Activated CD8-positive, alpha-beta memory T cell treated with anti-CD3 and anti-CD28 coated beads, Interleukin-2, amount 50 U/mL, for 48 hours (primary cell): ENCODE measurements around the gene LCN10.

Experiments used
- DNase-seq: peaks from one replicate; pipeline ENCODE4 v3.0.0-alpha.2; 2020

Gene LCN10

DNA sequence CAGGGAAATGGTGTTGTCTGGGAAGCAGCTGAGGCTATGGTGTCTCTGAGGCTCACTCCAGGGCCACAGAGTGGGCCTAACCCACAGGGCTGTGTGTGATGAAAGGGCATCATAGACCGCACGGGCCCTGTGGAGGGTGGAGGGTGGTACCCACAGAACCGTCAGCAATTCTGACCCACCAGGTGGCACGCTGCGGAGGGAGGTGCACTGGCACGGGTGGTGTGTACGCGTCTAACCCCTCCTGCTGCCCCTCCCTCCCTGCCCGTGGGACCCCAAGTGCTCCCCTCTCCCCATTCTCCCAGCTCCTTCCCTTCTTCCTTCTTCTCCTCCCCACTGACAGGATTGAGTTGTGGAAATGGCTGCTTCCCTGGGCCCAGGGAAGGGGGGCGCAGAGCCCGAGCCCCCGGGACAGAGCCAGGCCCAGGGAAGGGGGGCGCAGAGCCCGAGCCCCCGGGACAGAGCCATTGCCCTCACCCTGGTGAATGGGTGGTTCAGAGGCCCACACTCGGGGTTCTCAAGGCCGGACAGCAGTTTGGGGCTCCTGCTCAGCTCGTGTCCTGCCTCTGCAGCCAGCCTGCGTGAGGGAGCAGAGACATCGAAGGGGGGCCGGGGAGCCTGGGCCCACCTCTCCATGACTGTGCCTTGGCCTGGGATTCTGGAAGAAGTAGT is 6.8 kb downstream of the LCN10 start:
- DNase-seq = no peak

DNA sequence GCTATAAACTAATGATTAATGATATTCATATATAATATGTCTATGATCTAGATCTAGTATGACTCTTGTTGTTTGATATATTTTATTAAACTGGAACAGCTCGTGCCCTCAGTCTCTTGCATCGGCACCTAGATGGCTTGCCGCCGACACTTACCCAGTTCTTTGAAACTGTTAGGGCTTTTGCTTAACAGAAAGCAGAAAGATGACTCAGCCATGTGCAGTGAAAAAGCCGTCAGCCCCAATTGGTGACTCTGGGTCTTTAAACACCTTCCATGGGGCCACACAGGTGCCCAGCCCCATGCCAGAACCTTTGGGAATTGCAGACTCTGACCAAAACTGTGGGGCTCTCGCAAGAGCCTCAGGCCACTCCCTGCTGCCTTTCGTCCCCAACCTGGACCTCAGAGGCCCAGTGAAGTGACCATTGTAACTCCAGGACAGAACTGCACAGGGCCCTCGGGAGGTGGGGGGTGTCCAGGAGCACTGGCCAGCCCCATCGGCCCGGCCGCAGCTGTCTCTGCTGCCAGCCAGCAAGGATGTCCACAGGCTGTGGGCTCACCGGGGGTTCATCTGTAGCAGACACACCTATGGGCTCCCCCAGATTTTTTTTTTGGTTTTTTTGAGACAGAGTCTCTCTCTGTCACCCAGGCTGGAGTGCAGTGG is 7.8 kb downstream of the LCN10 start:
- DNase-seq = no peak

DNA sequence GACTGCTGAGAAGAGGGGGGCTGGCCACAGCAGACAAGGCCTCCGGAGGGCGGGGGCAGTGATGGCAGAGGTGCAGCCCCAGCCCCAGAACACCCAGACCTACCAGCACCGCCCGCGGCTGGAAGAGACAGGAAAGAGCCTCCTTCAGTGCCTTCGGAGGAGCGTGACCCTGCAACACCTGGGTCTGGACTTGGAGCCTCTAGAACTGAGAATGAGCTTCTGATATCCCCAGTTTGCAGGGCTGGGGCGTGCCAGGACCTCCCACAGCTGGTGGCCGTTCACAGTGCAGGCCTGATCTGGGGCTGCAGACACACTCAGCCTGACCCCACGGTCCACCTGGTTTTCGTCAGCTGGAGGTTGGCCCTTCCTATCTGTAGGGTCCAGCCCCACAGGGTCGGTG is 9.1 kb downstream of the LCN10 start:
- no peak for DNase-seq

DNA sequence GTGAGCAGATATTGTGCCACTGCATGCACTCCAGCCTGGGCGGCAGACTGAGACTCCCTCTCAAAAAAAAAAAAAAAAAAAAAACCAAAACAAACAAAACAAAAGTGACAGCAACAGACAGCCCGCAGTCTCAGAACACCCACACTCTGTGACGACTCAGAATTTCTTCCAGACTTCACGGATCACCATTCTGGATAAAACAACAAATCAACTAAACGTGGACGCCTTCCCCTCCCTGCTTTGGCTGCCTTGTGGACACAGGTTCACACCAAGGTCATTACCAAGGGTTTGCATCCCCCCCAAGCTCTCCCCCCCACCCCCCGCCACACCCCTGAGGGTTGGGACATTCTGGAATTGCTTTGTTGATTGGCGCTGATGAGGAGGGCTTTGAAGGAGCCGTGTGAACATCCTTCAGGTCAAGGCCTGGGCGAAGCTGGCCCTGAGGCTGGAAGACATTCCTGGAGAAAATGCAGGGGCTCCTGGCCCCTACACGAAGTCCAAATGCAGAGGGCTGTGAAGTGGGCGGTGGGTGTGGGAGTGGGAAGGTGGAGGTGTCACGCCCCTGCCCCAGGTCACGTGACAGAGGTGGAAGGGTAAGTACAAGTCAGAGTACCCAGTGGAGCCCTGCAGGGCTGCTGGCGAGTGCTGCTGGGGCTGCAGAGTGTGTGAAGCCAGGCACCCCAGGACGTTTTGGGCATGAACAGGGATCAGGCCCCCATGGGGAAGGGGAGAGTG is 10.1 kb downstream of the LCN10 start:
- no peak for DNase-seq

DNA sequence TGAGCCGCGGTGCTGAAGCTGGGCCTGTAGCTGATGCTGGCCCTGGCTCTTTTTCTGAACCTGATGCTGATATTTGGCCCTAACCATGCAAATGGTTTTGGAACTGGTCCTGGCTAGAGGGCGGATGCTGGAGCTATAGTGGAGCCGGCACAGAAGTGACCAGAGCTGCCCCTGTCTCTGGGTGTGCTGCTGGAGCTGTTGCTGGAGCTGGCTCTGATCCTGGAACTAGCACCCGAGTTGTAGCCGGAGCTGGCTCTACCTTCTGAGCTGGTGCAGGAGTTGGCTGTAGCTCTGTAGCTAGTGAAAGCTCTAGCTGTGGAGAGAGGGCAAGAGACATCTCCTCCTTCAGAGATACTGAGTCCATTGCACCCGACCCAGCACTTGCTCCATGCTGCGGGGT is 12.8 kb downstream of the LCN10 start:
- no peak for DNase-seq

DNA sequence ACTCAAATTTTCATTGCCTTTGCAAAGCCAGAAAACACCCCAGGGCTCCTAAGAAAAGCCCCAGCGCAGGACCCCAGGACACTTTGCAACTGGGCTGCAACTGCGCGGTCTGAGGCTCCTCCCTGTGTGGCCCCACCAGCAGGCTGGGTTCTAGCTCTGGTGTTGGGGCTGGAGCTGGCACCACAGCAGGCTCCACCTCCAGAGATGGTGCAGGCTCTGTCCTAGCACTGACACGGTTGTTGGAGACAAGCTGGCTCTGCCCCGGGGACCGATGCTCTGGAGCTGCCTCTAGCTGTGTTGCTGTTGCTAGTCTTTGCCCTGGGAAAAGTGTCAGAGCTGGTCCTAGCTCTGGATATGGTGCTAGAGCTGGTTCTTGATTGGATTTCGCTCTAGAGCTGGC is 13.6 kb downstream of the LCN10 start:
- no peak for DNase-seq

DNA sequence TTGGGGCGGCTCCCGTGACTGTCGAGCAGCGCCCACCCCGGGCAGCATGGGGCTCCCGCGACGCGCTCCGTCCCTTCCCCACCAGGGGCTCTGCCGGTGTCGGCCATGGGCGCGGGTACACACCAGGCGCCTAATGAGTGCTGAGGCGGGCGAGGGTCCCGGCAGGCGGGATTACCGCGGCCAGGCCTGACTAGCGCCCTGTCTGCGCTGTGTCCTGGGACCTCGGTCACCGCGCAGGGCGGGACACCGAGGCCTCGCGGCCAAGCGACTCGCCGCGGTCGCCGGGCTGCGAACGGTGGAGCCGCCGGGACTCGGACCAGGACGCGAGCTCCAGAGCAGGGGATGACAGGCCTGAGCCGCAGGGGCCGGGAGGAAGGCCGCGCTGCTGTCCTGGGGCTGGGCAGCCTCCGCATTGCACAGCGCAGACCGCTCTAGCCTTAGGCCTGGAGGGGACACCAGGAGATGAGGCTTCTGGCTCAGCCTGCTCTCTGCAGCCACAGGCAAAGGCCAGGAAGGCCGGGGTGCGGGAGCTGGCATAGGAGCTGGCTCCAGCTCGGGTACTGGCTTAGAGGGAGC is 14.1 kb downstream of the LCN10 start:
- no peak for DNase-seq

DNA sequence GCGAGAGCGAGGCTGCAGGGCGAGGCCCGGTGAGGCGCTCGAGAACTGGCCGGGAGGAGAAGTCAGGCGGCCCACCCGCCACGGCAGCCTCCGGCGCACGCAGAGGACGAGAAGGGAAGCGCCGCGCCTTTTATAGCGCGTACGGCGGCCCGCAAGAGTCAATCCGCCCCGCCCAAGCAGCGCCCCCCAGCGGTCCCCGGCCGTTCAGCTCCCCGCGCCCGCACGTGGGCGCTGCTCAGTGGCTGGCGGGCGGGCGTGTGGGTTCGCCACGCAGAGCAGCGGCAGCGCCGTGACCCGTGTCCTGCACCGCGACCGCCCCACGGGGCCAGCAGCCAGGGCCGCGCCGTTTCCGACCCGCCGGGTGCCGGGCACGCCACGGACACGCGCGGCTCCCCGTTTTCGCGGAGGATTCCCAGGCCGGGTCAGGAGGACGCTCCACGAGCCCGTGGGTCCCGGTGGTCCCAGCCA is 14.6 kb downstream of the LCN10 start:
- peak; percentile 99 for DNase-seq

DNA sequence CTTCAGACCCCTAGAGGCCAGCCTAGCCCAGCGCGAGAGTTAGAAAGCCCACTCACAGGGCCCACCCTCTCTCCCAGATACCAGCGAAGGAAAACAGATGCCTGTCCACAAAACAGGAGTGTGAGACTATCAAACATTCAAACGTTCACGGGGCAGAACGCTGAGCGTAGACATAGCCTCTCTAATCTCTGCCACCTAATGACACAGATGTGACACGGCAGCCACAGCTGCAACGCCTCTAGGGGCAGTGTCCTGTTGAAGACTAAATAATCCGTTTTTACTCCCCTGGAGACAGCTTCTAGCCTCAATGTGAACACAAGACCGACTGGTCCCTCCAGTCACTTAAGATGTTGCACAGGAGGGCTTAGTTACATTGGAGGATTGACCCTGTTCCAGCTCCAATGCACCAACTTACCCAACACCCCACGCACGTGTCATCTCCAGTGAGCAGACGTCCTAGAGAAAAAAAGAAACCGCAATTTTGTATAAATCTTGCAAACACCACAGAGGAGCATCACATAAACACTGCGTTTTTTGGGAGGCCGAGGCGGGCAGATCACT is 16.0 kb downstream of the LCN10 start:
- DNase-seq = no peak

DNA sequence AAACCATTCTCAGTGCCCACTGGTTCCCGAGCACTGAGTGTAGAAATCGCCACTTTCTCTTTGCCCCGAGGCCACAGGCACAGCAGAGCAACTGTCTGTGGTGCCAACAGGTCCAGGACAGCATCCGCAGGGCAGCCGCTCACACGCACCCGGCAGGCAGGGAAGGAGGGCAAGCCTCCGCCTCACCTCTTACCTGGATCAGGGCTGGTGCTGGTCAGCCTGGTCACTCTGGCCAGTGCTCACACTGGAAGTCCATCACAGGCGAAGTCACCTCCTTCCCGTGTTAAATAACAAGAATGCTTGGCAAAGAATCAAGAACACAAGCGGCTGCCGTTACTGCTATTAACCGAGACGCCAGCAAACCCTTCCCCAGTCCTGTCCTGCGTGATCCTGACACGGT is 16.6 kb downstream of the LCN10 start:
- no peak for DNase-seq

DNA sequence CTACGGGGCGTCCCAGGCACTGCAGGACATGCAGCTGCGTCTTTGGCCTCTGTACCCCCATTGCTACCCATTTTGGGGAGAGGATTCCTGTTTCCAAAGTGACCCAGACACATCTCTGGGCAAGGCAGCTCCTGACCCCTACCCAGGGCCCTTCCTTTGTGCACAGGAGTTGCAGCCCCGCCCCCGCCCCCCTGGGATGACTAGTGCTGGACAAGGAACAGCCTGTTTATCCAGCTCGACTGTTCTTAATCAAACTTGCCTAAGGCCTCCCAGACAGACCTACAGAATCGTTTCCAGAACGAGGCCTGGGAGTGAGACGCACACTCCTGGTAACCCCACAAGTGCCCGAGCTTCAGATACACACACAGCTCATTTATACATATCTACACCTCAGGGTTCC is 17.1 kb downstream of the LCN10 start:
- DNase-seq = no peak

DNA sequence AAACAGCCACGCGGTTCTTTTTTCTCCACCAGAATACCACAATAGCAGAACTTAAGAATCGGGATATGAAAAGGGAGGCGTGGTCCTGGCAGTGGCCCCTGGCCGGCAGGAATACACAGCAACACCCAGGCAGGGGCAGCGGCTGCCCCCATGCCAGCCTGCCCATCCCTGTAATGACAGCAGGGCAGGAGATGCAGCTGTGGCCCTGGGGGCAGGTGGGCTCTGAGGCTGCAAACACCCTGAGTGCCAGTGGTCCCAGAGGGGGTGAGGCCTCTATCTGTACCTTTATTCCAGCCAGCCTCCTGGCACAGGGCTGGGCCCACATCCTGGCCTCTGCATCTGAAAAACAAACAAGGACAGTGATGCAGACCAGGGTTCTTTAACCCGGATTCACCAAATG is 18.0 kb downstream of the LCN10 start:
- no peak for DNase-seq

DNA sequence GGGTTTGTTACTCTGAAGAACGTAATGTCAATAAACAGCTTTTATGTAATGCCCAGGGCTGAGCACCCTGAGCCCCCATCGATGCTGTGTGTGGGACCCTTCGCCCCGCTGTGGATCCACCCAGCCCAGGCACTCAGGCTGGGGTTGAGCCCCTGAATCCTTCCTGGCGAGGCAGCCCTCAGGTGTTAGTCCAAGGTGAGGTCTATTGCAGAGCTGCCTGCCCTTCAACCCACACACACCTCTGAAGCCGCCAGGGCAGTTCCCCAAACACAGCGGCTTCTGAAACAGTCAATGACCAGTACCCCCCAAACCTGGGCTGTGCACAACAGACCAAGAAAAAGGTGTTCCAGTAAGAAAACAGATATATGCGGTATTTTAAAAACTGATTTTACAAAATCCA is 18.8 kb downstream of the LCN10 start:
- DNase-seq = no peak

DNA sequence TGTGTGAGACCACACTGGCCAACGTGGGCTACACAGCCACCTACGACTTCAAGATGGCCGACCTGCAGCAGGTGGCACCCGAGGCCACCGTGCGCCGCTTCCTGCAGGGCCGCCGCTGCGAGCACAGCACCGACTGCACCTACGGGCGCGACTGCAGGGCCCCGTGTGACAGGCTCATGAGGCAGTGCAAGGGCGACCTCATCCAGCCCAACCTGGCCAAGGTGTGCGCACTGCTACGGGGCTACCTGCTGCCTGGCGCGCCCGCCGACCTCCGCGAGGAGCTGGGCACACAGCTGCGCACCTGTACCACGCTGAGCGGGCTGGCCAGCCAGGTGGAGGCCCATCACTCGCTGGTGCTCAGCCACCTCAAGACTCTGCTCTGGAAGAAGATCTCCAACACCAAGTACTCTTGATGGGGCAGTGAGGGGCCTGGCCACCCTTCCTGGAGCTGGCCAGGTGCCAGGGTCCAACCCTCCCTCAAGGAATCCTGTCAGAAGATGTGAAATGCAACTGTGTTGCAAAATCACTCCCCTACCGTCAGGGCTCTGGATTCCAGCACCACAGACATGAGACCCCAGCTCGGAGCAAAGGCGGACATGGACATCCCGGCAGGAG is 19.3 kb downstream of the LCN10 start:
- peak; percentile 70 for DNase-seq

DNA sequence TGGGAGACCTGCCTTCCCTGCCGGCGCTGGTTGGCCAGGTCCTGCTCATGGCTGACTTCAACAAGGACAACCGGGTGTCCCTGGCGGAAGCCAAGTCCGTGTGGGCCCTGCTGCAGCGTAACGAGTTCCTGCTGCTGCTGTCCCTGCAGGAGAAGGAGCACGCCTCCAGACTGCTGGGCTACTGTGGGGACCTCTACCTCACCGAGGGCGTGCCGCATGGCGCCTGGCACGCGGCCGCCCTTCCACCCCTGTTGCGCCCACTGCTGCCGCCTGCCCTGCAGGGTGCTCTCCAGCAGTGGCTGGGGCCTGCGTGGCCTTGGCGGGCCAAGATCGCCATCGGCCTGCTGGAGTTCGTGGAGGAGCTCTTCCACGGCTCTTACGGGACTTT is 19.8 kb downstream of the LCN10 start:
- peak; percentile 74 for DNase-seq

DNA sequence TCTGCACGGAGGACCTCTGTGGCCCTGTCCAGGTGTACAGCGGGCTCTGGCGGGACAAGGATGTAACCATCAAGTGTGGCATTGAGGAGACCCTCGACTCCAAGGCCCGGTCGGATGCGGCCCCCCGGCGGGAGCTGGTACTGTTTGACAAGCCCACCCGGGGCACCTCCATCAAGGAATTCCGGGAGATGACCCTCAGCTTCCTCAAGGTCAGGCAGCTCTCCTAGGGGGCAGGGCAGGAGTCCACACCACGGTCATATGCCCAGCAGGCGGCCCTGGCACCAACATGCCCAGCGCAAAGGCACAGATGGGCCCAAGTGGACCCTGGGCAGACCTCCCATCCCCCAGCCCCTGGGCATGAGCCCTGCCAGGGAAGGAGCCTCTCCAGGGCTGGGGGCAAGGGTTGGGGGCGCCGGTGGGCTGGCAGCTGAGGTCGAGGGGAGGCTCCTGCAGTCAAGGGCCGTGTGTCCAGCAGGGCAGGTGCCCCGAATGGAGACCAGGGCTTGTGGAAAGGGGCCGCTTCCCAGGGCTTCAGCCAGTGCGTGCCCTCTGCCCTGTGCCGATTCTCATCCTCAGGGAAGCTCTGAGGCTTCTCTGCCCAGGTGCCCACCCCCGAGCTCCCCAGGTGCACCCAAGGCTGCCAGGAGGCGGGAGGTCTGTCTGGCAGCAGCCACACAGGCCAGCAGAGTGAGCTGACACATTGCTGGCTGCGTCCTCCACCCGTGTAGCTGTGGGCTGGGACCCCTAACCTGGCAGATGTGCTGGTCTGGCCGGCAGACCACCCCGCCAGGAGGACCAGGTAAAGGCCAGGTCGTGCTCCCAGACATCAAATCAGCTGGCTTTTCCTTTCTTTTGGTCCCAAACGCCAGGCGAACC is 20.4 kb downstream of the LCN10 start:
- no peak for DNase-seq

DNA sequence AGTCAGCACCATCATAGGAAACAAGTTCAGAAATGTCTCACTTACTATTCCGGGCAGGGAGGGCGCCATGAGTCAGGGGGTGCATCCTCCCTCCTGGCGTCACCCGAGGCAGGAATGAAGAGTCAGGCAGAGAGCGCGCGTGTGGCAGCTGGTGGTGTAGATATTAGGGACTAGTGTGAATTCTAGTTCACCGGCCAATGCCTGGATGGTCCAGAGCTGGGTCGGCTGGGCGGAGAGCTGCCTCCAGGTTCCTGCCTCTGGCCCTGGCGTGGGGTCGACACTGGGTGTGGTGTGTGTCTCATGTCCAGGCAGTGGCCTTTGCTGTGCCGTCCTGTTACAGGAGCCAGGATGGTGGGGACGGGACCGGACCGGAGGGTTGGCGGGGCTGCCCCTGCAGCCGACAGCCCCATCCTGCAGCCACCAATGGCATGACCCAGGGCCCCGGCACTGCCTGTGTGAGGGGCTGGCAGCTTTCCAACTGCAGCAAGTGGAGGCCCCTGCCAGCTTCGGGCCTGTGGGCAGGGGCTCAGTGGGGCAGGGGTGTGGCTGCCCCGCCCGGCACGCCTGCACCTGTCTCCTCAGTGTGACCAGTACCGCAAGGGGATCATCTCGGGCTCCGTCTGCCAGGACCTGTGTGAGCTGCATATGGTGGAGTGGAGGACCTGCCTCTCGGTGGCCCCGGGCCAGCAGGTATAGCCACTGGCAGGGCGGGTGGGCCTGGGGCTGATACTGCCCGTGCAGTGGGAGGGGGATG is 21.2 kb downstream of the LCN10 start:
- DNase-seq = no peak

DNA sequence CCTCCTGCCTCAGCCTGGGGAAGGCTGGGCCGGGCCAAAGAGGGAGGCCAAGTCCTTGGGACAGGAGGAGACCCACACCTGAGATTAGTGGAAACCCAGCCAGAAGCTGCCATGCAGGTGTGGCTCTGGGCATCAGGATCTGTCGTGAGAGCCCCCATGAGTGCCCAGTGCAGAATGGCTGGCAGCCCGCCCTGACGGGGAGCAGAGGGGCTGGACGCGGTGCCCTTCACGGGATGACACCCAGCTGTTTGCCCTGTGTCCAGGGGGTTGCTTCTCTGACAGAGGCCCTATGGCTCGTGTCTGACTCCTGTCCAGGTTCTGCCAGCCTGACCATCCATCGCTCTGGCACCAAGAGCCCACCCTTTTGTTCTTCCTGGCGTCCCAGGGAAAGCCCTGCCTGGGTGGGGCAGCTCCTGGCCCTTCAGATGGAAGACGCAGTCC is 21.8 kb downstream of the LCN10 start:
- DNase-seq = no peak

DNA sequence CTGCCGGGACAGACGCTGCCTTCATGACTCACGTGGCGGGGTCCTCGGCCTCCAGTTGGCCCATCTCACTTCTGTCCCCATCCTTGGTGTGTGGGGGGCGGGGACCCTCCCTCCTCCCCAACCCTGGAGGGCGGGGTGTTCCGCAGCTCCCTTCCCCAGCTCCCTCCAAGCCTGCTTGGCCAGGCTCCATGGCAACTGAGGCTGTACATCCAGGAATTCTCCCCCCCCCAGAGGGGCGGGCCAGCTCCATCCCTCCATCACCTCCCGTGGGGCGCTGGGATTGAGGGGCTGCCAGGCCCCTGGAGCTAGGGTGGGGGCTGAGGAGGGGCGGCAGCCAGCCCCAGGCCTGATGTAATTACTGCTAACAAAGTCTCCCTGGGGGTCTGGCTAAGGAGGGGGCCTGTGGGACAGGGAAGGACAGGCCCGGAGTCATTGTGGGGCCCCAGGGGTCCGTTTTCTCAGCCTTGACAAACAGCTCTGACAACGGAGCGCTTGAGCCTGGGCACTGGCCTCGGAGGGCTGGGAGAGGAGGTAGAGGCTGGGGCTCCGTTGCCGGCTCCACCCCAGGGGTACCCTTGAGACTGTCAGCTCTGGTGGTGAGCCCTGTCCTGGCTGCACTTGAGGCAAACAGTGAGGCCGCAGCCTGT is 22.4 kb downstream of the LCN10 start:
- DNase-seq = no peak

DNA sequence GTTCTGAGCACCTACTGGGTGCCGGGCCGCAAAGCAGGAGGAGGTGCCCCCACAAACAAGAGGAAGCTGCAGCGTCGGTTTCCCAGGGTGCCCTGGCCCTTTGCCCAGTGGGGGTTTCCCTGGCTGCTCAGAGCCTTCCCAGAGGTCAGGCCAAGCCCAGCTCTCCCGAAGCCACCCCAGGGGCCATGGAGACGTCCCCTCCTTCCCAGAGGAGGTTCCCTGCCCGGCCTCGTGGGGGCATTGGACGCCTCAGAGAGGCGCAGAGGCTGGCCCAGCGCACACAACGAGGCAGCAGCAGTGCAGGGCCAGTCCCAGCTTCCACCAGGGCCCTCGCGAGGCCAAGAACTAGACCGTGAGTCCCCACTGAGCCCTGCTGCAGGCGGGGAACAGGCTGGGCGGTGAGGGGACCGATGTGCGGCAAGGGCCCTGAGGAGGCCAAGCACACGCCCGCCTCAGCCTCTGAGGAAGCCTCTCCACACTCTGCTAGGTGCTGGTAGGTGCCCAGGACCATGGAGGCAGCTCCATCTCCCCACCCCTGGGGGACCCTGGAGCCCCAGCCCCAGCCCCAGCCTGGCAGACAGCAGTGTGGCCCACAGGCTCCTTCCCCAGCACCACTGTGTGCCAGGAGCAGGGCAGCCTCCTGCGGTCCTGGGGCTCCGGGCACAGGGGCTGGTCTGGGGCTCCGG is 23.4 kb downstream of the LCN10 start:
- no peak for DNase-seq
